ENCODE measurements around the gene RARRES1. TPM values are rescaled to one million over a fixed set of nuclear protein-coding genes. Genes with fewer than 3 reads are reported as not detected.

The RARRES1 gene
- total RNA-seq, 1 donor from 2014 or later: 9.1 TPM

DNA sequence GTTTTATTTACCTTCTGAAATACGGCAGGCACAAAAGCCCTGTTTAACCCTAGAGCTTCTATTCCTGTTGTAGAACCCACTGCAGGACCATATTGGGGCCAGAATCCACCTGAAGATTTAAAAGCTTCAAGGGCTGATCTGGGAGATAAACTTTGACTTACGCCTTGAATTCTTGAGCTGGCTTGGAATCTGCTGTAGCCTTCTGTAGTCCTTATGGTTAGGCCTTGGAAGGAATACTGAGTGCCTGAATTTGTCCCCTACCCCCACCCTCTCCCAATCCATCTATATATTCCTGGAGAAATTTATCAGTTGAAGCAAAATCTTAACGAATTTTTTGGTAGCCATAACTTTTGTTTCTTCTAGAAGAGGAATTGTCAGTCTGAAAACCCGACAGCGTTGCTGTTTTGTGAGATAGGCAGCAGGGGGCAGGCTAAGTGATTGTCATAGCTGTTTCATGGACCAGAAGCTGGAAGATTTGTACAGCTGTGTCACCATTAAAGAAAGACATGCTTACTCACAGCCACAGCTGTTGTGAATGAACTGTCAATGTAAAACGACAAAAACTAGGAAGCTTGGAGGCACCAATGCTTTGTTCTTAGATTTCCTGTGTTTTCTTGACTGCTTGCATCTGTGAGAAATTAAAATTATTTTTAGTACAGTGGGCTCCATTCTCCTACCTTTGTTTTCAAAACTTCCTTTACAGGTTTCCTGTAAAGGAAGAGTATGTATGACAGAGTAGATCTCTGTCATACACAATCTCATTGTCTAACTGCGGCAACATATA is 72.6 kb downstream of the RARRES1 start:
- intact Hi-C loops (cut with DNase I): loop anchor here (10.0 kb wide), 1 partner anchor 135 kb away; no protein-coding TSS in a partner anchor
- no peak for DNase-seq (ENCODE audit: low spot score)

DNA sequence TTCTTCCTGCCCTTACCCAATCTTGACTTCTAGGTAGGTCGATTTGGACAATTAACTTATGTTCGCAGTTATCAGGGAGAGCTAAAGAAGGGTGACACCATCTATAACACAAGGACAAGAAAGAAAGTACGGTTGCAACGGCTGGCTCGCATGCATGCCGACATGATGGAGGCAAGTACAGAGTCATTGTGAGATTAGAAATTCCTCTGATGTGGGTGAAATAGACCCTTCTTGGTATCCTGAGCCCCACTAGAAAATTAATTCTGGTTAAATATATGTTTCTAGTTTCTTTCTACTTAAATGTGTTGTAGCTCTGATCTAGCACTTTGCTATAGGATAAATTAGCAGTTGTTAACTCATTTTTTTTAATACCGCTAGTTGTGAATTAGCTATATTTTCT is 73.4 kb downstream of the RARRES1 start:
- intact Hi-C loops (cut with DNase I): loop anchor here (10.0 kb wide), 1 partner anchor 136 kb away; no protein-coding TSS in a partner anchor
- DNase-seq (ENCODE audit: low spot score): no peak

DNA sequence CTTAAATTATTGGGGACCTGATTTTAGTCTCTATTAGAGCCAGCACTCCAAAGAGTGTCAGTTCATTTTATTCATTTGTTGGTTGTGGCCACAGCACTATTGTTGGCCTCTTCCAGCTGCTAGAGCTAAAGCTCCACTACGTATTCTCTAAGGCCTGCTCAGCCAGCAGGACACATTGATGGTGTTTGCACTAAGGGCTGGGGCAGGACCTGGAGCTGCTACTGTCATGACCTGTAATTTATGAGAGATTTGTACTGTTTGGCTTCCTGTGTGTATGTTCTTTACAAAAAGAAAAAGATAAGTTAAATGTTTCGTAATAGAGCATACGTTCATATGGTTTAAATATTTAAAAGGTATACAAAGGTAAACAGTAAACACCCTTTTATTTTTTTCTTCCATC is 79.8 kb downstream of the RARRES1 start:
- no peak for DNase-seq (ENCODE audit: low spot score)

DNA sequence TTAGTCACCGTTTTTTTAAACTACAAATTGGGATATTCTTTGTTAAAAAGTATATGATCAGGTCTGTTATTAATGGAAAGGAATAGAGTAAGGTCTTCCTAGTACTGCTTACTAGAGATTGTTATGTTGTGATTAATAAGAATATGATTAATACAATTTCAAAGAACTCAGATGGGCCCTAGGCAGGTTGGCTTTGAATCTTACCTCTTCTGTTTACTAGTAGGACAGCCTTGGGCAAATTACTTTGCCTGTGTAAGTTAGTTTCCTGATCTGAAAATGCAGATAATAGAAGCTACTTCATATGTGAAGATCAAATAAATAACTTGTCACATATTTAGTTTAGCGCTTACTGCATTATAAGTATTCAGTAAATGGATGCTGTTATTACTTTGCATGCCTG is 81.1 kb downstream of the RARRES1 start:
- DNase-seq (ENCODE audit: low spot score): no peak
- intact Hi-C loops (cut with DNase I): loop anchor here (10.0 kb wide), 1 partner anchor 144 kb away; no protein-coding TSS in a partner anchor

More for the DNA sequence above, 79.8 kb downstream of the RARRES1 start:
- intact Hi-C loops (cut with DNase I): loop anchor here (10.0 kb wide), 1 partner anchor 142 kb away; no protein-coding TSS in a partner anchor

DNA sequence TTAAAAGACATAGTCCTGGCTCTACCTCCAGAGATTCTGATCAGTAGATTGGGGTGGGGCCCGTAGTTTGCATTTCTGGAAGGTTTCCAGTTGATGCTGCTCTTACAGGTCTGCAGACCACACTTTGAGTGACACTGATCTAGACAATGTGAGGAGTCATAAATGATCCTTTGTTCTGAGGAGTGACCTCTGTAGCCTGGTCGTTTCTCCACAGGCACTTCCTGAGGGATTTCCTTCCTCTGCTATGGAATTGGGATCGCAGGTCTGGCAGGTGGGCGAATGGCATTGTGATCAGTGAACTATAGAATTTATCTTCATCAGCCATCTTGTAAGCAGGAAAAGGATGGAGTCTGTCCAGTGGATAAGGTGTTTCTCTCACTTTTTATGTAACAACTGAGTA is 82.5 kb downstream of the RARRES1 start:
- DNase-seq (ENCODE audit: low spot score): no peak
- intact Hi-C loops (cut with DNase I): loop anchor here (10.0 kb wide), 3 partner anchors 75 to 145 kb away; partner anchors contain the start of gene MLF1

Other genes with a start within 250 kb of the RARRES1 start
- 79.2 TPM for gene MLF1, start 161.3 kb downstream of the RARRES1 start, total RNA-seq
- 58.4 TPM for gene GFM1, start 87.9 kb downstream of the RARRES1 start, total RNA-seq
- gene LXN, start 59.8 kb downstream of the RARRES1 start, total RNA-seq: 3.8 TPM
- 23.9 TPM for gene MFSD1, start 69.6 kb upstream of the RARRES1 start, total RNA-seq

All from cardiac septum (tissue), 1 donor.